Measurements from ENCODE around the gene ZNF420.

DNA sequence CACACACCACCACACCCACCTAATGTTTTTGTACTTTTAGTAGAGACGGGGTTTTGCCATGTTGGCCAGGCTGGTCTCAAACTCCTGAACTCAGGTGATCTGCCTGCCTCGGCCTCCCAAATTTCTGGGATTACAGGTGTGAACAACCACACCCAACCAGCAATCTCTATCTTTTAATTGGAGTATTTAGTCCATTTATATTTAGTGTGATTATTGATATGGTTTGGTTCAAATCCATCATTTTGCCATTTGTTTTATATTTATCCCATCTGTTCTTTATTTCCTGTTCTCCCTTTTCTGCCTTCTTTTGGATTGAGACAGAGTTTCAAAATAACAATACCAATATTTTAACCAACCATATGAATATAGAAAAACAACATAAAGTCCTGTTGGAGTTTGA lies 4.1 kb downstream of the ZNF420 start:
- TF ChIP-seq EP300 (IDR thresholded peaks at IDR 0.05; ENCODE audit: low read depth in 2 of 2, low read length in 2 of 2): no peak
- TF ChIP-seq EP300 (CRISPR knock-in tag; IDR thresholded peaks at IDR 0.05; ENCODE audit: borderline replicate concordance): no peak
- no peak for TF ChIP-seq SCMH1 (CRISPR knock-in tag; IDR thresholded peaks at IDR 0.05; ENCODE audit: borderline replicate concordance)
- no peak for TF ChIP-seq SIX1 (CRISPR knock-in tag; IDR thresholded peaks at IDR 0.05; ENCODE audit: borderline replicate concordance)
- TF ChIP-seq, protein P1, sequence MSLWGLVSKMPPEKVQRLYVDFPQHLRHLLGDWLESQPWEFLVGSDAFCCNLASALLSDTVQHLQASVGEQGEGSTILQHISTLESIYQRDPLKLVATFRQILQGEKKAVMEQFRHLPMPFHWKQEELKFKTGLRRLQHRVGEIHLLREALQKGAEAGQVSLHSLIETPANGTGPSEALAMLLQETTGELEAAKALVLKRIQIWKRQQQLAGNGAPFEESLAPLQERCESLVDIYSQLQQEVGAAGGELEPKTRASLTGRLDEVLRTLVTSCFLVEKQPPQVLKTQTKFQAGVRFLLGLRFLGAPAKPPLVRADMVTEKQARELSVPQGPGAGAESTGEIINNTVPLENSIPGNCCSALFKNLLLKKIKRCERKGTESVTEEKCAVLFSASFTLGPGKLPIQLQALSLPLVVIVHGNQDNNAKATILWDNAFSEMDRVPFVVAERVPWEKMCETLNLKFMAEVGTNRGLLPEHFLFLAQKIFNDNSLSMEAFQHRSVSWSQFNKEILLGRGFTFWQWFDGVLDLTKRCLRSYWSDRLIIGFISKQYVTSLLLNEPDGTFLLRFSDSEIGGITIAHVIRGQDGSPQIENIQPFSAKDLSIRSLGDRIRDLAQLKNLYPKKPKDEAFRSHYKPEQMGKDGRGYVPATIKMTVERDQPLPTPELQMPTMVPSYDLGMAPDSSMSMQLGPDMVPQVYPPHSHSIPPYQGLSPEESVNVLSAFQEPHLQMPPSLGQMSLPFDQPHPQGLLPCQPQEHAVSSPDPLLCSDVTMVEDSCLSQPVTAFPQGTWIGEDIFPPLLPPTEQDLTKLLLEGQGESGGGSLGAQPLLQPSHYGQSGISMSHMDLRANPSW (CRISPR knock-in tag; IDR thresholded peaks at IDR 0.05; ENCODE audit: borderline replicate concordance): no peak
- no peak for TF ChIP-seq ZNF839 (CRISPR knock-in tag; IDR thresholded peaks at IDR 0.05; ENCODE audit: borderline replicate concordance)
- TF ChIP-seq, protein P2, sequence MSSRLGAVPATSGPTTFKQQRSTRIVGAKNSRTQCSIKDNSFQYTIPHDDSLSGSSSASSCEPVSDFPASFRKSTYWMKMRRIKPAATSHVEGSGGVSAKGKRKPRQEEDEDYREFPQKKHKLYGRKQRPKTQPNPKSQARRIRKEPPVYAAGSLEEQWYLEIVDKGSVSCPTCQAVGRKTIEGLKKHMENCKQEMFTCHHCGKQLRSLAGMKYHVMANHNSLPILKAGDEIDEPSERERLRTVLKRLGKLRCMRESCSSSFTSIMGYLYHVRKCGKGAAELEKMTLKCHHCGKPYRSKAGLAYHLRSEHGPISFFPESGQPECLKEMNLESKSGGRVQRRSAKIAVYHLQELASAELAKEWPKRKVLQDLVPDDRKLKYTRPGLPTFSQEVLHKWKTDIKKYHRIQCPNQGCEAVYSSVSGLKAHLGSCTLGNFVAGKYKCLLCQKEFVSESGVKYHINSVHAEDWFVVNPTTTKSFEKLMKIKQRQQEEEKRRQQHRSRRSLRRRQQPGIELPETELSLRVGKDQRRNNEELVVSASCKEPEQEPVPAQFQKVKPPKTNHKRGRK (CRISPR knock-in tag; IDR thresholded peaks at IDR 0.05): no peak
- TF ChIP-seq RXRA (CRISPR knock-in tag; IDR thresholded peaks at IDR 0.05): no peak
- no peak for TF ChIP-seq ATF7 (IDR thresholded peaks at IDR 0.05)
- TF ChIP-seq ATF7 (CRISPR knock-in tag; IDR thresholded peaks at IDR 0.05): no peak
- TF ChIP-seq, protein P3, sequence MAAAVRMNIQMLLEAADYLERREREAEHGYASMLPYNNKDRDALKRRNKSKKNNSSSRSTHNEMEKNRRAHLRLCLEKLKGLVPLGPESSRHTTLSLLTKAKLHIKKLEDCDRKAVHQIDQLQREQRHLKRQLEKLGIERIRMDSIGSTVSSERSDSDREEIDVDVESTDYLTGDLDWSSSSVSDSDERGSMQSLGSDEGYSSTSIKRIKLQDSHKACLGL (CRISPR knock-in tag; IDR thresholded peaks at IDR 0.05): no peak
- TF ChIP-seq POLR2A (IDR thresholded peaks at IDR 0.05; ENCODE audit: insufficient read depth in 1 of 2, low read depth in 2 of 2, low read length in 2 of 2): no peak
- no peak for TF ChIP-seq TEAD2 (CRISPR knock-in tag; IDR thresholded peaks at IDR 0.05)
- TF ChIP-seq ZNF282 (IDR thresholded peaks at IDR 0.05; ENCODE audit: partially characterized antibody): no peak
- TF ChIP-seq ZNF558 (CRISPR knock-in tag; IDR thresholded peaks at IDR 0.05; ENCODE audit: borderline replicate concordance): no peak
- TF ChIP-seq USF2 (IDR thresholded peaks at IDR 0.05; ENCODE audit: low read depth, low read length): no peak
- no peak for TF ChIP-seq USF2 (CRISPR knock-in tag; IDR thresholded peaks at IDR 0.05; ENCODE audit: borderline replicate concordance)

Measured in HepG2 (cell line).